NT2/D1 (cell line): ENCODE measurements around the gene MAP1LC3B2.

Experiments
- DNase-seq: peaks from one replicate; pipeline ENCODE4 v3.0.0-alpha.2; 2011; ENCODE audit warnings: low read depth, low spot score
- H3K27me3 ChIP-seq: 2 replicates; pipeline ENCODE4 v1.6.0; 2011; ENCODE audit warnings: mild to moderate bottlenecking; ENCODE audit not compliant: insufficient read length, insufficient read depth
- H3K36me3 ChIP-seq: 2 replicates; pipeline ENCODE4 v1.6.1; 2011; ENCODE audit warnings: mild to moderate bottlenecking, low read length, mixed read lengths; ENCODE audit not compliant: insufficient read depth, insufficient read length
- H3K4me1 ChIP-seq: 2 replicates; pipeline ENCODE4 v1.5.1; 2011; ENCODE audit not compliant: insufficient read depth, insufficient read length
- H3K4me3 ChIP-seq: 2 replicates; pipeline ENCODE4 v1.5.1; 2011; ENCODE audit warnings: low read depth; ENCODE audit not compliant: insufficient read length
- H3K9ac ChIP-seq: 2 replicates; pipeline ENCODE4 v1.6.0; 2011; ENCODE audit warnings: low read depth; ENCODE audit not compliant: insufficient read length
- H3K9me3 ChIP-seq: 2 replicates; pipeline ENCODE4 v1.5.1; 2011; ENCODE audit warnings: mild to moderate bottlenecking, low read length; ENCODE audit not compliant: insufficient read depth
- SUZ12 ChIP-seq: IDR thresholded peaks from 2 replicates; pipeline ENCODE4 v1.6.1; 2011; ENCODE audit not compliant: insufficient read length, insufficient read depth; ENCODE audit errors: extremely low read depth
- YY1 ChIP-seq: IDR thresholded peaks from 2 replicates; pipeline ENCODE4 v1.6.1; 2011; ENCODE audit not compliant: insufficient read length, insufficient read depth
- ZNF274 ChIP-seq: IDR thresholded peaks from 2 replicates; pipeline ENCODE4 v1.6.1; 2011; ENCODE audit warnings: mild to moderate bottlenecking, low read depth, low read length

Gene MAP1LC3B2

GRCh38 chr12:116538076-116538591, 21.0 kb upstream of the MAP1LC3B2 start:
- no peak overlapping the region for H3K9ac ChIP-seq
- H3K4me3 ChIP-seq = no peak overlapping the region
- H3K36me3 ChIP-seq = peaks cover 5% of the 10 kb centered on the region
- H3K9me3 ChIP-seq = no peaks in the 10 kb centered on the region
- H3K4me1 ChIP-seq = peaks cover 12% of the 10 kb centered on the region
- no peaks in the 10 kb centered on the region for H3K27me3 ChIP-seq
- no peak for TF ChIP-seq ZNF274
- DNase-seq = no peak

- Histone ChIP-seq H3K9me3 (no peaks in the 10 kb centered on the region), H3K9ac (no peak overlapping the region), H3K27me3 (no peaks in the 10 kb centered on the region), H3K36me3 (peaks cover 5% of the 10 kb centered on the region), H3K4me3 (no peak overlapping the region), H3K4me1 (peaks cover 12% of the 10 kb centered on the region)
- DNase-seq = no peak
- TF ChIP-seq YY1 (no peak), ZNF274 (no peak), SUZ12 (no peak)
Measured at GRCh38 chr12:116538682-116539305, 20.4 kb upstream of the MAP1LC3B2 start.

GRCh38 chr12:116539361-116539771, 19.8 kb upstream of the MAP1LC3B2 start:
- Histone ChIP-seq H3K9me3 (no peaks in the 10 kb centered on the region), H3K4me3 (no peak overlapping the region), H3K27me3 (no peaks in the 10 kb centered on the region), H3K9ac (peak overlapping the region; percentile 43), H3K4me1 (peaks cover 12% of the 10 kb centered on the region), H3K36me3 (peaks cover 5% of the 10 kb centered on the region)
- no peak for TF ChIP-seq ZNF274
- TF ChIP-seq YY1 = no peak
- TF ChIP-seq SUZ12 = no peak
- no peak for DNase-seq

GRCh38 chr12:116539905-116540482, 19.2 kb upstream of the MAP1LC3B2 start:
- H3K9me3 ChIP-seq = no peaks in the 10 kb centered on the region
- peaks cover 12% of the 10 kb centered on the region for H3K4me1 ChIP-seq
- peak overlapping the region; percentile 43 for H3K9ac ChIP-seq
- no peak overlapping the region for H3K4me3 ChIP-seq
- TF ChIP-seq ZNF274 (no peak), SUZ12 (no peak), YY1 (no peak)
- DNase-seq = peak; percentile 71
- peaks cover 5% of the 10 kb centered on the region for H3K36me3 ChIP-seq
- no peaks in the 10 kb centered on the region for H3K27me3 ChIP-seq

- no peak overlapping the region for H3K9ac ChIP-seq
- no peaks in the 10 kb centered on the region for H3K9me3 ChIP-seq
- peaks cover 5% of the 10 kb centered on the region for H3K36me3 ChIP-seq
- H3K27me3 ChIP-seq = no peaks in the 10 kb centered on the region
- no peak for TF ChIP-seq ZNF274
- no peak for TF ChIP-seq YY1
- no peak for TF ChIP-seq SUZ12
- DNase-seq = no peak
- no peak overlapping the region for H3K4me3 ChIP-seq
- peaks cover 12% of the 10 kb centered on the region for H3K4me1 ChIP-seq
Measured at GRCh38 chr12:116540622-116541152, 18.5 kb upstream of the MAP1LC3B2 start.

GRCh38 chr12:116541547-116542344, 17.4 kb upstream of the MAP1LC3B2 start:
- no peak overlapping the region for H3K9ac ChIP-seq
- peaks cover 14% of the 10 kb centered on the region for H3K4me1 ChIP-seq
- no peak overlapping the region for H3K4me3 ChIP-seq
- DNase-seq = no peak
- H3K27me3 ChIP-seq = no peaks in the 10 kb centered on the region
- no peaks in the 10 kb centered on the region for H3K9me3 ChIP-seq
- no peaks in the 10 kb centered on the region for H3K36me3 ChIP-seq
- TF ChIP-seq SUZ12 = no peak
- TF ChIP-seq YY1 = no peak
- no peak for TF ChIP-seq ZNF274

- Histone ChIP-seq H3K27me3 (no peaks in the 10 kb centered on the region), H3K4me1 (peaks cover 11% of the 10 kb centered on the region), H3K9me3 (no peaks in the 10 kb centered on the region), H3K36me3 (no peaks in the 10 kb centered on the region), H3K9ac (no peak overlapping the region), H3K4me3 (no peak overlapping the region)
- TF ChIP-seq SUZ12 (no peak), YY1 (no peak), ZNF274 (no peak)
- DNase-seq = no peak
Measured at GRCh38 chr12:116542345-116542956, 16.7 kb upstream of the MAP1LC3B2 start.
